K562 (cell line): ENCODE results near the gene LUM. TPM values are rescaled to one million over a fixed set of nuclear protein-coding genes. Genes with fewer than 3 reads are reported as not detected.

ENCODE experiments used
- AFF1 ChIP-seq, 2 experiments: fragments of 450-650 bp; IDR thresholded peaks; 2 replicates each; pipeline ENCODE4 v1.6.1; 2018; ENCODE audit warnings: mild to moderate bottlenecking in 2 of 2, low read depth in 1 of 2; ENCODE audit not compliant: partially characterized antibody in 2 of 2
- GTF2B ChIP-seq: IDR thresholded peaks from 2 replicates; pipeline ENCODE4 v1.6.1; 2011; ENCODE audit not compliant: insufficient read length; ENCODE audit errors: extremely low read depth
- HOXB6 ChIP-seq: fragments of 250-450 bp; sonication (Bioruptor Pico); IDR thresholded peaks from 2 replicates; pipeline ENCODE4 v1.5.1; 2022; ENCODE audit warnings: mild to moderate bottlenecking, borderline replicate concordance
- IRF9 ChIP-seq: fragments of 450-650 bp; IDR thresholded peaks from 2 replicates; pipeline ENCODE4 v1.6.1; 2016; ENCODE audit warnings: missing biosample characterization, missing genetic modification characterization
- SRSF1 ChIP-seq: fragments of 200-400 bp; formaldehyde crosslinking; IDR thresholded peaks from 2 replicates; pipeline ENCODE4 v1.6.1; 2017; ENCODE audit warnings: mild to moderate bottlenecking, low read depth, low read length, moderate library complexity
- ZNF175 ChIP-seq: fragments of 200-800 bp; sonication (Bioruptor generic); IDR thresholded peaks from 2 replicates; pipeline ENCODE4 v1.6.1; 2016; ENCODE audit warnings: low read depth, mild to moderate bottlenecking, missing genetic modification characterization, missing compliant biosample characterization
- ZNF551 ChIP-seq: fragments of 250-450 bp; sonication (Bioruptor Pico); IDR thresholded peaks from 2 replicates; pipeline ENCODE4 v1.5.0; 2021; ENCODE audit warnings: mild to moderate bottlenecking, moderate library complexity
- polyA plus RNA-seq, 8 experiments: library from polyadenylated mRNA; depleted of rRNA in 4 of 8; stranded (reverse) in 5 of 8; unstranded in 3 of 8; fragments of >200 nt; fragmentation: Nextera tagmentation in 2 of 8; fragmentation: Illumina TruSeq in 1 of 8; extraction: Ambion mirVana in 2 of 8; extraction: Trizol in 1 of 8; gene quantifications; 2 replicates each; pipeline versions ENCODE4 v1.2.1 to v1.2.3, GENCODE V29; 2011 to 2014; ENCODE audit warnings: inconsistent platforms in 1 of 8, missing spikeins in 1 of 8
- total RNA-seq, 7 experiments: library from RNA; depleted of rRNA in 6 of 7; stranded (reverse); fragments of >200 nt in 6 of 7; fragmentation: Illumina TruSeq in 2 of 7; extraction: Trizol in 2 of 7; gene quantifications; 2 replicates each; pipeline versions ENCODE4 v1.2.1 to v1.2.3, GENCODE V29; 2011 to 2021; ENCODE audit warnings: low replicate concordance in 1 of 7

Gene LUM
- total and polyA plus RNA-seq, 9 of the 15 experiments (the other 6 are each of a cell fraction or from before 2014, with no cell fraction given), result 0.40 TPM; not detected in 8

- TF ChIP-seq AFF1 (IDR thresholded peaks at IDR 0.05; ENCODE audit: low read depth in 1 of 2, partially characterized antibody in 2 of 2) (no peak), ZNF551 (no peak), SRSF1 (no peak), ZNF175 (CRISPR knock-in tag) (no peak), HOXB6 (CRISPR knock-in tag) (no peak), IRF9 (tag) (no peak), GTF2B (no peak)
Measured at GRCh38 chr12:91104812-91105466, 6.4 kb downstream of the LUM start (continued).
